NCI-H526 (cell line): ENCODE results near the gene FBP2.
A peak's percentile ranks its signal among the peaks of the same experiment; 100 is the strongest.
"Not testable (repeated sequence)": the region's sequence is repeated elsewhere in the genome, so short reads cannot be mapped to it uniquely, and the experiment has no call there.

Experiments used
- DNase-seq, 2 experiments: peaks; one replicate each; lab custom pipeline; 2025; lab: John Stamatoyannopoulos, UW

FBP2 gene

GRCh38 chr9:94563548-94563947 is 30.1 kb downstream of the FBP2 start:
- DNase-seq = no peak

DNA sequence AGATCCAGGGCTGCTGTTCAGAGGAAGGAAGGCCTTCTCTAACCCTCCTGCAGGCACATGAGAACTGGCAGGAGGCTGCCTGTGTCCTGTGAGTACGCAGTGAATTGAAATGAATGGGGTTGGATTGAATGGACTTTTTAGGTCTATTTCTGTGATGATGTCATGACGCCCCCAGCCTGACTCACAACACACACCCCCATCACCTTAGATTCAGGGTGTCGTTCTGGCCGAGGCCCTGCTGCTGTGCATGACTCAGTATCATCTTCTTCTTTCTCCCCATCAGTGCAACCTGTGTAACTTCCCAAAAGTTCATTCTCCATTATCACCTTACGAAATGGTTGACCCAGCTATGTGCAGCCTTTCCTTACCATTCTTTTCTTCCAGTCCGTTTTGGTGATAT is 33.4 kb downstream of the FBP2 start:
- DNase-seq = no peak

GRCh38 chr9:94557376-94557775 is 36.2 kb downstream of the FBP2 start:
- no peak for DNase-seq

GRCh38 chr9:94554439-94555331 is 38.9 kb downstream of the FBP2 start, which contains the start of gene PCAT7:
Gene PCAT7 (plus strand): TSS chr9:94555083.
- peak; percentile 67 to 90 for DNase-seq

DNA sequence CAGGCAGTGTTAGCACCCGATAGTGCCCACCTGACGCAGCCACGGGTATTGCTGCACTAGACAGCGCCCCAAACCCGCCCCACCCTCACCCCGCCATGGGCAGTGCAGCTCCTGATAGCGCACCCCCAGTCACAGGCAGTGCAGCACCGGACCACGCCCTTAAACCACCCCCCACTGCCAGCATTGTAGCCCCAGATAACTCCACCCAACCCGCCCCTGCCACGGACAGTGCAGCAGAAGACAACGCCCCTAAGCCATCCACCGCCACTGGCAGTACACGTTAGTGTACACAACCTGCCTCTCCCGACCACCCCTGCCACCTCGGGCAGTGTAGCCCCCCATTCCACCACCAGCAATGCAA is 39.6 kb downstream of the FBP2 start:
- DNase-seq = no peak

- DNase-seq = peak in 1 of 2 experiments; percentile 60
These were observed 40.3 kb downstream of the FBP2 start for GRCh38 chr9:94553029-94553938.

DNA sequence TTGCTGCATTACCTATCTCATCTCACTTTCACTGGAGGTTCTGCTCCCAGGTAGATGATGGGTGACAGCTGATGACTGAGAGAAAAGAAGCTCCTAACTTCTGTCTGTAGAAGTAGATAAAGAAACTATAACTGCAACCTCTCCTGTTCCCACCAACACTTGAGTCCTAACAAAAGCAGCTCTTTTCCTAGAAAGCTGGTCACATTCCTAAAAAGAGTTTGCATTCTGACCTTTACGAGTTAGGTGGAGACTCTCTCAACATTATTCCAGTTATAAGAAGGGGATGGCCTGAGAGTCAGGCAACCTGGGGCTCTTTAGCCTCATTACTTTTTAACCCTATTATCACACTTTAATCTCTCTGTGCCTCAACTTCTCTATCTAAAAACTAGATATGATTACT is 47.7 kb downstream of the FBP2 start:
- no peak for DNase-seq

GRCh38 chr9:94544335-94544734 is 49.3 kb downstream of the FBP2 start:
- DNase-seq = not testable (repeated sequence)

DNA sequence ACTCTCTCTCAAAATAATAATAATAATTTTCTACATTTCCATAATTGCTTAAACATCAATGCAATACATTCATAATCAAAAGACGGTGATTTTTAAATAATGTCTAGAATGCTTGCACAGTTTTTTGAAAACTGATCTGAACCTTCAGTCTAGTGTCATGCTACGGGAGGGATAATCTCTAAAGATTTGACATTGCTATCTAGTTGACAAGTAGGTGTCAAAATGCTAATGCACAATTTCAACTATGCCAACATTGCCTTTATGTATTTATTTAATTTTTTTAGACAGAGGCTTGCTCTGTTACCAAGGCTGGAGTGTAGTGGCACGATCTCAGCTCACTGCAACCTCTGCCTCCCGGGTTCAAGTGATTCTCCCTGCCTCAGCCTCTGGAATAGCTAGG is 54.7 kb downstream of the FBP2 start:
- no peak for DNase-seq

DNA sequence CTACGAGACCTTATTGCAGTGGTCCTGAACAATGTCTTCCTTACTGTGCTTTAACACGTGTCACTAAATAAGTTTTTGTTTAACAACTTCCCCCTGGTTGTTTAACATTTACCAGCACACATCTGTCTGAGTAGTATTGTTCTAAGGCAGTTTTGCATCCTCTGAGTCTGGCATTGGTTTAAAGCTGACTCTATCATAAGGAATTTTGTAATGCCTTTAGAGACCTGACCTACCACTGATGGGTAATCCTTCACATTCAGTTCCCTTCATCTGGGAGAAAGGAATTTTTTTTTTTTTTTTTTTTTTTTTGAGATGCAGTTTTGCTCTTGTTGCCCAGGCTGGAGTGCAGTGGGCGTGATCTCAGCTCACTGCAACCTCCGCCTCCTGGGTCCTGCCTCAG is 58.7 kb downstream of the FBP2 start:
- no peak for DNase-seq

GRCh38 chr9:94533601-94534000 is 60.0 kb downstream of the FBP2 start:
- DNase-seq = no peak

- DNase-seq = no peak
These were observed 60.5 kb downstream of the FBP2 start for GRCh38 chr9:94533155-94533554.

DNA sequence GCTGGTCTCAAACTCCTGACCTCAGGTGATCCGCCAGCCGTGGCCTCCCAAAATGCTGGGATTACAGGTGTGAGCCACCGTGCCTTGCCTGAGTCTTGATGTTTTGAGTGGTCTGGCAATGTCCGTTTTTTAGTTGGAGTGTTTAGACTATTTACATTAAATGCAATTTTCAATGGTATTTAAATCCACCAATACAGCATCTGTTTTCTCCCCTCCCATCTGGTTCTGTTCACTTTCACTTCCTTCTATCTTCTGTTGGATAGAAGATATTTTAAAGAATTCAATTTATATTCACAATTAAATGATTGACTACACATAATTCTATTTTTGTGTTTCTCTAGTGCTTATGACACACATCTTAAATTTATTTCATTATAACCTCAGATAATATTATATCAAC is 64.7 kb downstream of the FBP2 start:
- no peak for DNase-seq

DNA sequence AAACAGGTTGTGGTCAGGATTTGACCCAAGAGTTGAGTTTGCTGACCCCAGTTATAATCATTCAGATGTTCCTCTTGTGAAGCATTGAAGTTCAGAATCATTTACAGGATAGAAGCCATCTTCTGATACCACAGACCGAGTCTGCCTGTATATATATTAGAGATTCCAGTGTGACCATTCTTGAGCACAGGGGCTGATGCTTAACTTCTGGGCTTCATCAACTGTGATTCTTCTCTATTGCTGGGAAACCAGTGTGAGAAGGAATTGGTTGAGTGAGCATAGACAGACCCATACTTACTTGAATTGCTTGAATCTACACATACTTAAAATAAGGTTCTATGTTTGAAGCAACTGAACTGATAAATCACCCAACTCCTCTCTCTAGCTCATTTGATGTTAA is 66.7 kb downstream of the FBP2 start:
- DNase-seq = no peak

DNA sequence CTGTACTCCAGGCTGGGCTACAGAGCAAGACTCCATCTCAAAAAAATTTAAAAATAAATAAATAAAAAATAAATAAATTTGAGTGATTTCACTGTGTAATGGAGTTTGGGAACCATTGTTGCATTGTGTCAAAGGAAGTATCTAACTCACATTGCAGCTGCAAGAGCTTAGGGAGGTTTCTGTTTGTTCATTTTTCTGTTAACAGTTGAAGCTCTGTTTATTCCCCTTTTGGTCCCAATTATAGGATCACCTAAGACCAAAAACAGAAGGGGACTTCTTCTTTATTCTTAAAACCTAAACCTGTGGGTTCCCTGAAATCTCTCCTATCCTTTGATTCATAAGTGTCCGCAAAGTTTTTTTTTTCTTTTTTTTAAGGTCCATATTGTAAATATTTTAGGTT is 67.4 kb downstream of the FBP2 start:
- no peak for DNase-seq

DNA sequence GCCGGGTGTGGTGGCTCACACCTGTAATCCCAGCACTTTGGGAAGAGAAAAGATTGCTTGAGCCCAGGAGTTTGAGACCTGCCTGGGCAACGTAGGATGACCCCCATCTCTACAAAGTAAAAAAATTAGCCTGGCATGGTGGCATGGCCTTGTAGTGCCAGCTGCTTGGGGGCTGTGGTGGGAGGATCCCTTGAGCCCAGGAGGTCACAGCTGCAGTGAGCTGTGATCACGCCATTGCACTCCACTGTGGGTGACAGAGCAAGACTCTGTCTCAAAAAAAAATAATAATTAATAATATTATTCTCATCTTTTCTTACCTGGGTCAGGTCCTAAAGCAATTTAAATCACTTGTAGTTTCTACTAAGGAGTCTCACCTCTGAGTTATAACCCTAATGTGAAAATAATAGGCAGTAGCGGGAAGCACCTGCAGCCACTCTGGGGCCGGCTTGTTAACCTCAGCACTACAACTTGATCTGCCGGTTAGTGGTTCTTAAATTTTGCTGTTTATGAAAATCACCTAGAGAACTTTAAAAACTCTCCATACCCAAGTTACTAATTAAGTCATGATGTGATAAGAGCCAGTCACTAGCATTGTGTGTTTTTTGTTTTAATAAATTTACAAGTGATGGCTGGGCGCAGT is 68.1 kb downstream of the FBP2 start:
- DNase-seq = no peak

DNA sequence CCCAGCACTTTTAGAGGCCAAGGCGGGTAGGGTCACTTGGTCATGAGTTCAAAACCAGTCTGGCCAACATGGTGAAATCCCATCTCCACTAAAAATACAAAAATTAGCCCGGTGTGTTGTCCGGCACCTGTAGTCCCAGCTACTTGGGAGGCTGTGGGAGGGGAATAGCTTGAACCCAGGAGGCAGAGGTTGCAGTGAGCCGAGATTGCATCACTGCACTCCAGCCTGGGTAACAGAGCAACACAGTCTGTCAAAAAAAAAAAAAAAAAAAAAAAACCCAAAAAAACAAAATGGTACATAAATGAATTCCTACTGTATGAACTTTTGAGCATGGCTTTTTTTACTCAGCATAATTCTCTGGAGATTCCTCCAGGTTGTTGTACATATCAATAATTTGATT is 76.4 kb downstream of the FBP2 start:
- no peak for DNase-seq

GRCh38 chr9:94514722-94515121 is 78.9 kb downstream of the FBP2 start:
- no peak for DNase-seq

DNA sequence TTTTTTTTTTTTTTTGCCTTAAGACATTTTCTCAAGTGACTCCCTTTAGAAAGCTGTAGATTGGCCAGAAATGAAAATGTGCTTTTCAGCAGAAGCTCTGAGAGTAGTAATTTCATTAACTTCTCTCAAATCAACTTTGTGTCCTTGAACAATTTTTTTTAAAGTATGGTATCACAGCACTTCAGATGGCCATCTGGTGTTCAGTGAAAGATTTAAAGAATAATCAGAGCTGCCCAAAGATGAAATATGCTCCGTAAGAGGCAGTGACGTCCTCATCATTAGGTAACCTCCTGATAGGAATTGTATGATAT is 81.7 kb downstream of the FBP2 start:
- no peak for DNase-seq

DNA sequence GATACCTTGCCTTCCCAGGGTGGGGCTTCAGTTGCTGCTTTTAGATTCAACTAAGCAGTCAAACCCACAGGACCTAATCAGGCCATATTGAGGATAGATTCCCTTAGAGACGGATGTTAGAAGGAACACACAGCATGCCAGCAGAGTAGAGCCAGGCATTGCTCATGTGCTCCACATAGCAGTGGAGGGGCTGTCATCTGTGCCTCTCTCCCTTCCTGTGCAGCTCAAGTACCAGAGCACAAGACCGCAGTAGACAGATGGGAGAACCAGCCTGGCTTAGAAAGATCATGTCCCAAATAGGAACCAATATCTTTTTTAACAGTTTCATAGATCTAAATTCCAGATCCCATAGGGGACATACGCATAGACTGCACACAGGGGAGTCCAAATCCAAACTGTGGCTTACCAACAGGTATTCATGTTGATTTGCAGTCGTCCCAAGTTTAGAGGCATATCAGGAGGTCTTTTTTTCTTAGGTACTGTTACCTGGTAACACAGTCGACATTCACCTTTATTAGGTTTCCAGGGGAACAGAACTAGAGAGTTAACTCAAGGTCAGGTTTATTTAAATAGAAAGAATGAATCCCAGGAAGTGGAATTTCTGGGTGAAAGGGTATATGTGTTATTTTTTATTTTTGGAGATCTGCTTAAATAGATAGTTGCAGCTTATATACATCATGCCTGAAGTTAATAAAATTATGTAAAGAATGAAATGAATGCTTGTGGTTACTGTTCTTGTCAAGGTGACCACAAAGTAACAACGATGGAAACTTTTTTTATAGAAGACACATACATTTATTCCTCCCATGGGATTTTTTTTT is 82.3 kb downstream of the FBP2 start:
- DNase-seq = no peak
